ENCODE data around the gene DNAJC2.
"Not testable (repeated sequence)": the region's sequence is repeated elsewhere in the genome, so short reads cannot be mapped to it uniquely, and the experiment has no call there.

Gene DNAJC2

DNA sequence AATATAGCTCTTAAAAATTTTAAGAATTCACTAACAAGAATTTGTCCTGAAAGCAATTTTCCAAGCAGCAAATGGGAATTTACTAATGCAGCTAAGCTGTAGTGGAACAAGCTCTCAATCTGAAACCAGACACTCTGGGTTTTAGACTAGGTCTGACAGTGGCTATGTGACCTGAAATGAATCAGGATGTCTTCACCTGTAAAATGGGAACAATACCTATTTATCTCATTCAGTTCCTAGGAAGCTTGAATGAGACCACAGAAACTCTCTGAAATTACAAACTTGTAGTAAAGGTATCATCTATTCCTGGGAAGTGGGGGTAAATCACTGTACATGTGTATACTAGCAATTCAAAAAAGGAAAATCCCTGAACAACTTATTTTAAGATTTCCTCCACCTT lies 1.2 kb downstream of the DNAJC2 start:
- no peak for DNase-seq (ENCODE audit: insufficient read length, low spot score)
- no peak for FAIRE-seq

DNA sequence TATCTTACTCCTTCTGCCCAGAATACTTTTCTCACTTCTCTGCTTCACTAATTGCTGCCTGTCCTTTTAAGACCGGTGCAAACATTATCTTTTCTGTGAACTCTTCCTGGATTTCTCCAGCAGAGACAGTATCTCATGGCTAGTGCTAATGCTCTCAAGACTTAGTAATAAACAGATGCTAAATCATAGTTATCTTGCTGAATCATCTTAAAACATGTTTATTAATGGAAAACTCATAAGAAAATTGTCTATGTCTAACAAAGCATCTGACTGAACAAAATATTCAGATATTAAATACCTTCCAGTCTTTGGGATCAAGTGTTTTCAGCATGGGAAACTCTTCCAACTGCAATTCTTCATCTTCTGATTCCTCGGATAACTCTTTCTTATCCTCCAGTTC lies 3.1 kb downstream of the DNAJC2 start:
- DNase-seq (ENCODE audit: insufficient read length, low spot score) (no peak), FAIRE-seq (no peak)

GRCh38 chr7:103338864-103339263 lies 5.7 kb downstream of the DNAJC2 start:
- no peak for FAIRE-seq
- no peak for DNase-seq (ENCODE audit: insufficient read length, low spot score)

- FAIRE-seq (no peak), DNase-seq (ENCODE audit: insufficient read length, low spot score) (no peak)
Observed at GRCh38 chr7:103336761-103337160, 7.8 kb downstream of the DNAJC2 start.

GRCh38 chr7:103325744-103326143 lies 18.8 kb downstream of the DNAJC2 start:
- no peak for FAIRE-seq
- no peak for DNase-seq (ENCODE audit: insufficient read length, low spot score)

GRCh38 chr7:103317009-103317408 lies 27.6 kb downstream of the DNAJC2 start:
- DNase-seq (ENCODE audit: insufficient read length, low spot score), result no peak
- no peak for FAIRE-seq

- no peak for DNase-seq (ENCODE audit: insufficient read length, low spot score)
- no peak for FAIRE-seq
Observed at GRCh38 chr7:103316380-103316941, 28.1 kb downstream of the DNAJC2 start.

DNA sequence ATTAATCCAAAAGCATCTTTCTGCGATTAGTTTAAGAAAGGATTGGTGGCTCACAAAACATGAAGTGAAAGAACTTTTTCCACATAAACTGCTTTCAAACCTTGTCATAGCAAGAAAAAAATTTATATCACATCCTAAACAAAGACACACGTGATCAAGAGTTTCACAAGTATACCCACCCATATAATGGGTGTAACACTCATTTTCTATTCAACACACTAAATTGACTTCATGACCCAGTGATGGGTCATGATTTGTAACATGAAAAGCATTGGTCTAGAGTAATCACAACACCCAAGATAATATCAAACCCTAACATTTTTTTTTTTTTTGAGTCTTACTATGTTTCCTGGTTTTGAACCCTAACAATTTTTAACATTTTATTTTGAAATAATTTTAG lies 29.7 kb downstream of the DNAJC2 start:
- FAIRE-seq, result no peak
- no peak for DNase-seq (ENCODE audit: insufficient read length, low spot score)

GRCh38 chr7:103307503-103308231 lies 36.9 kb downstream of the DNAJC2 start:
- FAIRE-seq, result no peak
- no peak for DNase-seq (ENCODE audit: insufficient read length, low spot score)

- DNase-seq (ENCODE audit: insufficient read length, low spot score), result no peak
- FAIRE-seq, result no peak
Observed at GRCh38 chr7:103301441-103301840, 43.1 kb downstream of the DNAJC2 start.

DNA sequence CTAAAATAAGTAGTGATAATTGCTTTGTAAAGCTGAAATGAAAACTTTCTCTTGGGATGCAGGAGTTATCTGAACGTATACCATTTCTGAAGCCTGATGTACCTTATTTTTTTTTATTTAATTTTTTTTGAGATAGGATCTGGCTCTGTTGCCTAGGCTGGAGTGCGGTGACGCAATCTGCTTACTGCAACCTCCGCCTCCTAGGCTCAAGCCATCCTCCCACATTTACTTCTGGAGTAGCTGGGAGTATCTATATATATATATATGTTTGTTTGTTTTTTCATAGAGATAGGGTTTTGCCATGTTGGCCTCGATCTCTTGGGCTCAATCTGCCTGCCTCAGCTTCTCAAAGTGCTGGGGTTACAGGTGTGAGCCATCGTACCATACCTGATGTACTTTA lies 44.9 kb downstream of the DNAJC2 start:
- DNase-seq (ENCODE audit: insufficient read length, low spot score), result no peak
- FAIRE-seq, result no peak

- DNase-seq (ENCODE audit: insufficient read length, low spot score) (no peak), FAIRE-seq (no peak)
Observed at GRCh38 chr7:103297837-103298179, 46.8 kb downstream of the DNAJC2 start.

GRCh38 chr7:103296901-103297836 lies 47.4 kb downstream of the DNAJC2 start, which contains the start of gene PMPCB:
Gene PMPCB (plus strand): TSS chr7:103297435. CDS start chr7:103297460, 25 bp downstream.
- FAIRE-seq (peak; percentile 4), DNase-seq (ENCODE audit: insufficient read length, low spot score) (peak; percentile 83)

GRCh38 chr7:103293526-103293925 lies 51.0 kb downstream of the DNAJC2 start:
- DNase-seq (ENCODE audit: insufficient read length, low spot score) (no peak), FAIRE-seq (no peak)

- DNase-seq (ENCODE audit: insufficient read length, low spot score), result no peak
- no peak for FAIRE-seq
Observed at GRCh38 chr7:103292122-103292521, 52.4 kb downstream of the DNAJC2 start.

GRCh38 chr7:103282802-103283427 lies 61.7 kb downstream of the DNAJC2 start:
- FAIRE-seq; DNase-seq (ENCODE audit: insufficient read length, low spot score): not testable (repeated sequence)

- FAIRE-seq, result not testable (repeated sequence)
Observed at GRCh38 chr7:103280803-103281155, 63.8 kb downstream of the DNAJC2 start.

GRCh38 chr7:103279963-103280802 lies 64.4 kb downstream of the DNAJC2 start:
- not testable (repeated sequence) for FAIRE-seq; DNase-seq (ENCODE audit: insufficient read length, low spot score)

More at GRCh38 chr7:103280803-103281155, 63.8 kb downstream of the DNAJC2 start:
- DNase-seq (ENCODE audit: insufficient read length, low spot score), result not testable (repeated sequence)

- not testable (repeated sequence) for DNase-seq (ENCODE audit: insufficient read length, low spot score)
Observed at GRCh38 chr7:103279636-103279962, 65.0 kb downstream of the DNAJC2 start.

GRCh38 chr7:103278195-103278594 lies 66.4 kb downstream of the DNAJC2 start:
- DNase-seq (ENCODE audit: insufficient read length, low spot score), result not testable (repeated sequence)

More at GRCh38 chr7:103279636-103279962, 65.0 kb downstream of the DNAJC2 start:
- not testable (repeated sequence) for FAIRE-seq

More at GRCh38 chr7:103278195-103278594, 66.4 kb downstream of the DNAJC2 start:
- FAIRE-seq, result not testable (repeated sequence)
